H9 (cell line): ENCODE data around the gene TMEM134. TPM values are rescaled to one million over a fixed set of nuclear protein-coding genes. Genes with fewer than 3 reads are reported as not detected.
A peak's percentile ranks its signal among the peaks of the same experiment; 100 is the strongest.

ENCODE experiments used
- DNase-seq: peaks from one replicate; pipeline ENCODE4 v3.0.0-alpha.2; 2017
- H2AFZ ChIP-seq: one replicate; pipeline ENCODE4 v1.6.1; 2013; ENCODE audit warnings: mild to moderate bottlenecking, low read length, control low read depth, moderate library complexity
- H2AK5ac ChIP-seq: 2 replicates; pipeline ENCODE4 v1.6.1; 2013; ENCODE audit warnings: low read length, control low read depth, mixed read lengths; ENCODE audit not compliant: insufficient read length
- H2BK120ac ChIP-seq: one replicate; pipeline ENCODE4 v1.6.1; 2013; ENCODE audit warnings: low read depth, mild to moderate bottlenecking, low read length, control low read depth, inconsistent platforms; ENCODE audit not compliant: poor library complexity, severe bottlenecking
- H2BK12ac ChIP-seq: 2 replicates; pipeline ENCODE4 v1.6.1; 2013; ENCODE audit warnings: low read length, control low read depth, mixed read lengths, low read depth; ENCODE audit not compliant: insufficient read length
- H2BK15ac ChIP-seq: 2 replicates; pipeline ENCODE4 v1.6.1; 2013; ENCODE audit warnings: low read depth, low read length, control low read depth
- H2BK20ac ChIP-seq: one replicate; pipeline ENCODE4 v1.6.1; 2013; ENCODE audit warnings: low read depth, mild to moderate bottlenecking, low read length, control low read depth, inconsistent platforms; ENCODE audit not compliant: poor library complexity, severe bottlenecking
- H2BK5ac ChIP-seq: 2 replicates; pipeline ENCODE4 v1.6.1; 2013; ENCODE audit warnings: low read length, control low read depth, mixed read lengths; ENCODE audit not compliant: insufficient read length
- H3K14ac ChIP-seq: 2 replicates; pipeline ENCODE4 v1.6.1; 2013; ENCODE audit warnings: low read length, control low read depth; ENCODE audit not compliant: insufficient read depth
- H3K18ac ChIP-seq: 2 replicates; pipeline ENCODE4 v1.6.1; 2013; ENCODE audit warnings: low read depth, mild to moderate bottlenecking, mixed read lengths, low read length, control low read depth; ENCODE audit not compliant: insufficient read length
- H3K23ac ChIP-seq: 2 replicates; pipeline ENCODE4 v1.6.1; 2013; ENCODE audit warnings: low read length, control low read depth, mixed read lengths, low read depth; ENCODE audit not compliant: insufficient read length
- H3K23me2 ChIP-seq: 2 replicates; pipeline ENCODE4 v1.6.1; 2013; ENCODE audit warnings: low read depth, mild to moderate bottlenecking, mixed read lengths, low read length, control low read depth; ENCODE audit not compliant: insufficient read length, poor library complexity, severe bottlenecking
- H3K27ac ChIP-seq: 2 replicates; pipeline ENCODE4 v1.5.1; 2013; ENCODE audit warnings: low read length, control low read depth, mixed read lengths, low read depth; ENCODE audit not compliant: insufficient read length
- H3K27me3 ChIP-seq: 2 replicates; pipeline ENCODE4 v1.6.1; 2013; ENCODE audit warnings: low read length, control low read depth, inconsistent platforms; ENCODE audit not compliant: insufficient read depth
- H3K4ac ChIP-seq: 2 replicates; pipeline ENCODE4 v1.6.1; 2013; ENCODE audit warnings: low read depth, mild to moderate bottlenecking, control low read depth, inconsistent platforms, low read length, moderate library complexity
- H3K4me1 ChIP-seq: 2 replicates; pipeline ENCODE4 v1.6.1; 2013; ENCODE audit warnings: low read length, control low read depth, inconsistent platforms; ENCODE audit not compliant: insufficient read depth
- H3K4me2 ChIP-seq: 2 replicates; pipeline ENCODE4 v1.6.1; 2013; ENCODE audit warnings: low read length, control low read depth, mixed read lengths; ENCODE audit not compliant: insufficient read length, insufficient read depth
- H3K56ac ChIP-seq: 2 replicates; pipeline ENCODE4 v1.6.1; 2013; ENCODE audit warnings: low read depth, mild to moderate bottlenecking, mixed read lengths, low read length, control low read depth; ENCODE audit not compliant: insufficient read length
- H3K79me1 ChIP-seq: 2 replicates; pipeline ENCODE4 v1.6.1; 2013; ENCODE audit warnings: low read depth, mild to moderate bottlenecking, moderate library complexity, low read length, control low read depth, inconsistent platforms; ENCODE audit not compliant: insufficient read depth, poor library complexity, severe bottlenecking
- H3K79me2 ChIP-seq: 2 replicates; pipeline ENCODE4 v1.6.1; 2013; ENCODE audit warnings: low read length, control low read depth, inconsistent platforms; ENCODE audit not compliant: insufficient read depth
- H3K9ac ChIP-seq: 2 replicates; pipeline ENCODE4 v1.6.1; 2013; ENCODE audit warnings: low read length, control low read depth, mixed read lengths; ENCODE audit not compliant: insufficient read length; ENCODE audit errors: extremely low read depth
- H3K9me3 ChIP-seq: one replicate; pipeline ENCODE4 v1.6.1; 2013; ENCODE audit warnings: low read depth, low read length, inconsistent platforms; ENCODE audit not compliant: control insufficient read depth
- H3T11ph ChIP-seq: one replicate; pipeline ENCODE4 v1.6.1; 2013; ENCODE audit warnings: mild to moderate bottlenecking, low read length, control low read depth, inconsistent platforms
- H4K20me1 ChIP-seq: one replicate; pipeline ENCODE4 v1.6.1; 2013; ENCODE audit not compliant: control insufficient read depth, insufficient read length, insufficient read depth
- H4K5ac ChIP-seq: 2 replicates; pipeline ENCODE4 v1.6.1; 2013; ENCODE audit warnings: low read depth, mild to moderate bottlenecking, mixed read lengths, low read length, control low read depth; ENCODE audit not compliant: insufficient read length
- H4K8ac ChIP-seq: replicated peaks from 2 replicates; pipeline ENCODE4 v1.6.1; 2013; ENCODE audit warnings: low read length, control low read depth, mixed read lengths, low read depth; ENCODE audit not compliant: insufficient read length
- H4K91ac ChIP-seq: 2 replicates; pipeline ENCODE4 v1.6.1; 2013; ENCODE audit warnings: low read depth, mild to moderate bottlenecking, moderate library complexity, mixed read lengths, low read length, control low read depth; ENCODE audit not compliant: insufficient read length
- H3K27ac Mint-ChIP-seq, 3 experiments: 2 replicates in 2 of 3; 3 replicates in 1 of 3; pipeline ENCODE4 v1.8.0; 2020 to 2021; ENCODE audit warnings: mixed read lengths in 3 of 3, mild to moderate bottlenecking in 1 of 3, moderate library complexity in 1 of 3
- H3K27me3 Mint-ChIP-seq: 2 replicates; pipeline ENCODE4 v1.8.0; 2021; ENCODE audit warnings: low read depth, mild to moderate bottlenecking, moderate library complexity, mixed read lengths
- H3K36me3 Mint-ChIP-seq, 3 experiments: 2 replicates in 2 of 3; 3 replicates in 1 of 3; pipeline ENCODE4 v1.8.0; 2020 to 2021; ENCODE audit warnings: low read depth in 3 of 3, mixed read lengths in 3 of 3; ENCODE audit not compliant: insufficient read depth in 1 of 3
- H3K4me1 Mint-ChIP-seq, 2 experiments: 2 replicates each; pipeline ENCODE4 v1.8.0; 2020; ENCODE audit warnings: mixed read lengths in 2 of 2
- H3K4me3 Mint-ChIP-seq, 2 experiments: 2 replicates in 1 of 2; 3 replicates in 1 of 2; pipeline ENCODE4 v1.8.0; 2020 to 2021; ENCODE audit warnings: mild to moderate bottlenecking in 2 of 2, mixed read lengths in 2 of 2, moderate library complexity in 1 of 2
- H3K9me3 Mint-ChIP-seq, 2 experiments: 2 replicates in 1 of 2; 3 replicates in 1 of 2; pipeline ENCODE4 v1.8.0; 2020; ENCODE audit warnings: mild to moderate bottlenecking in 2 of 2, mixed read lengths in 2 of 2, moderate library complexity in 1 of 2
- WGBS: extraction: QIAGEN DNeasy Blood & Tissue Kit; methylation state at CpG from one replicate; pipeline ENCODE4 v1.1.7; 2013; ENCODE audit warnings: missing lambda C conversion rate, low lambda C conversion rate, mixed read lengths; ENCODE audit not compliant: insufficient read length; ENCODE audit errors: extremely low coverage; 5-methylcytosine and 5-hydroxymethylcytosine counted together
- total RNA-seq: library from RNA; stranded (reverse); gene quantifications from 2 replicates; pipeline ENCODE4 v1.2.1, GENCODE V29; 2021
- TF ChIP-seq, protein P1 (sequence below): fragments of 200-600 bp; sonication (generic); conservative IDR thresholded peaks from 3 replicates; pipeline ENCODE4 v1.8.0; 2021; ENCODE audit warnings: antibody characterized with exemption, mild to moderate bottlenecking

TMEM134 gene
- total RNA-seq, 1 experiment from 2014 or later = 53.6 TPM

DNA sequence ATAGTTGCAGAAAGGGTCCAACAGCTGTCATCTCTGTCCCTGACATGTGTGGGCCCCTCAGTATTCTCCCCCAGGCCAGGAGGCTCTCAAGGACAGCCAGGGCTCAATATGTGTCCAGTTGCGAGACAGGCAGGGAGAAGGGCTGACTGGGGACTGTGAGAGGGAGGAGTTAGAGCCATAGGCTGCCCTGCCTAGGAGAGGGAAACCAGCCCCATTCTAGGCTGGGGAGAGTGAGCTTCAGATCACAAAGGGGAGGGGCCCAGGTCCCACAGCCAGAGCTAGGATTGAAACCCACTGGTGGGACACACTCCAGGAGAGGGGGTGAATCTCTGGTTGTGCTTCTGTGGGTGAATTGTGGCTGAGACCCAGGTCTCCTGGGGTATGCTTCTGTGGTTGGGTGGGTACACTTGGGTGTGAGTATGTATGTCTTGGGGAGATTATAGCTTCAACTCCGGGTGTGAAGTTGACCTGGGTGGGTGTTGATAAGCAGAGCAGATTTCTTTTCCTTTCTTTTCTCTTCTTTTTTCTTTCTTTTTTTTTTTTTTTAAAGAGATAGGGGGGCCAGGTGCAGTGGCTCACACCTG lies 55.7 kb downstream of the TMEM134 start:
- Mint-ChIP-seq H3K27ac (no peak overlapping the region), H3K9me3 (no peaks in the 10 kb centered on the region; a peak in 1 of 5 replicates), H3K4me3 (peak overlapping the region in 1 of 2 experiments; percentile 8; a peak in 1 of 5 replicates), H3K36me3 (peaks cover 0 to 1% (median 0%) of the 10 kb centered on the region in 3 experiments; a peak in 1 of 7 replicates), H3K27me3 (peaks cover 39% of the 10 kb centered on the region), H3K4me1 (peaks cover 23 to 34% of the 10 kb centered on the region in 2 experiments)
- H2AK5ac ChIP-seq = no peak overlapping the region
- no peak overlapping the region for H4K5ac ChIP-seq
- H3K4ac ChIP-seq = no peak overlapping the region
- H3K4me2 ChIP-seq = no peak overlapping the region
- H3K23me2 ChIP-seq = no peaks in the 10 kb centered on the region
- no peak overlapping the region for H2BK5ac ChIP-seq
- no peak overlapping the region for H4K91ac ChIP-seq
- H2BK12ac ChIP-seq = no peak overlapping the region
- H3K23ac ChIP-seq = no peak overlapping the region
- H3K79me1 ChIP-seq = no peaks in the 10 kb centered on the region
- H2BK15ac ChIP-seq = no peak overlapping the region
- no peaks in the 10 kb centered on the region for H3K4me1 ChIP-seq
- H2BK20ac ChIP-seq = no peak overlapping the region
- no peak overlapping the region for H3K9ac ChIP-seq
- H3T11ph ChIP-seq = no peak overlapping the region
- H2BK120ac ChIP-seq = no peak overlapping the region
- H3K27me3 ChIP-seq = no peaks in the 10 kb centered on the region
- no peak overlapping the region; the same call in 1 of the 2 replicates for H3K14ac ChIP-seq
- TF ChIP-seq, protein P1, sequence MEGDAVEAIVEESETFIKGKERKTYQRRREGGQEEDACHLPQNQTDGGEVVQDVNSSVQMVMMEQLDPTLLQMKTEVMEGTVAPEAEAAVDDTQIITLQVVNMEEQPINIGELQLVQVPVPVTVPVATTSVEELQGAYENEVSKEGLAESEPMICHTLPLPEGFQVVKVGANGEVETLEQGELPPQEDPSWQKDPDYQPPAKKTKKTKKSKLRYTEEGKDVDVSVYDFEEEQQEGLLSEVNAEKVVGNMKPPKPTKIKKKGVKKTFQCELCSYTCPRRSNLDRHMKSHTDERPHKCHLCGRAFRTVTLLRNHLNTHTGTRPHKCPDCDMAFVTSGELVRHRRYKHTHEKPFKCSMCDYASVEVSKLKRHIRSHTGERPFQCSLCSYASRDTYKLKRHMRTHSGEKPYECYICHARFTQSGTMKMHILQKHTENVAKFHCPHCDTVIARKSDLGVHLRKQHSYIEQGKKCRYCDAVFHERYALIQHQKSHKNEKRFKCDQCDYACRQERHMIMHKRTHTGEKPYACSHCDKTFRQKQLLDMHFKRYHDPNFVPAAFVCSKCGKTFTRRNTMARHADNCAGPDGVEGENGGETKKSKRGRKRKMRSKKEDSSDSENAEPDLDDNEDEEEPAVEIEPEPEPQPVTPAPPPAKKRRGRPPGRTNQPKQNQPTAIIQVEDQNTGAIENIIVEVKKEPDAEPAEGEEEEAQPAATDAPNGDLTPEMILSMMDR = no peak
- H3K27ac ChIP-seq = no peak overlapping the region
- no peak for DNase-seq
- no peak overlapping the region for H3K18ac ChIP-seq
- no peaks in the 10 kb centered on the region for H3K9me3 ChIP-seq
- no CpG with 5 or more reads among the region's 2 CpGs for WGBS
- H4K8ac ChIP-seq = no peak overlapping the region
- no peaks in the 10 kb centered on the region for H4K20me1 ChIP-seq
- no peak overlapping the region for H2AFZ ChIP-seq
- no peaks in the 10 kb centered on the region for H3K79me2 ChIP-seq
- H3K56ac ChIP-seq = no peak overlapping the region
